COR-L47 (cell line): ENCODE data around the gene TSPOAP1.

Source experiments
- DNase-seq: peaks from one replicate; lab custom pipeline; 2025; lab: John Stamatoyannopoulos, UW

The TSPOAP1 gene

DNA sequence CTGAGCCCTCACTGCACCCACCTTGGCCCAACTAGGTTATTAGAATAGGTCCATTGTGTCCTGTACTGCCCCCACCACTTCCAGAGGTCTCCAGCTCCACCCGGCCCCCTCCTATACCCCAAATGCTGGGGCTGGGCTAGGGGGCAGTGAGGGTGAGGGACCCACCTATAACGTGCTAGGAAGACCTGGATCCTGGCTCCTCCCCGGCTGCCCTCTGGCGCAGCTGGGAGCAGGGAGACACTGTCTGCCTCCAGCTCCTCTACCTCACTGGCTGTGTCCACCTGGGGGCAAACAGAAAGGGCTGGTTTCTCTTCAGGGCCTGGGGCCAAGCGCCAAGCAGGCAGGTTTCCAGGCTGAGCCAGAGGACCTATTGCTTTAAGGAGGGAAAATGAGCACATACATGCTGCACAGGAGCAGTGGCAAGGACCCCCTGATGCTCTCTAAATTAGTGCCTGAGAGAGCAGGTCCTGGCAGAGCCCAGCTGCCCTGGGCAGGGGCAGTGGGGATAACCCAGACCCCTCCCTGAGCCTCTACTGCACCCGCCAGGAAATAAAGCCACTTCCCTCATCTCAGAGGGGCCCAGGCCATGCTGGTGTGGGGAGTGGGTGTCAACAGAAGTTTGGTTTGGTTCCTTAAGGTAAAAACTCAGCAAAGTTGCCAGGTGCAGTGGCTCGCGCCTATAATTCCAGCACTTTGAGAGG, 12.2 kb downstream of the TSPOAP1 start:
- DNase-seq = no peak

DNA sequence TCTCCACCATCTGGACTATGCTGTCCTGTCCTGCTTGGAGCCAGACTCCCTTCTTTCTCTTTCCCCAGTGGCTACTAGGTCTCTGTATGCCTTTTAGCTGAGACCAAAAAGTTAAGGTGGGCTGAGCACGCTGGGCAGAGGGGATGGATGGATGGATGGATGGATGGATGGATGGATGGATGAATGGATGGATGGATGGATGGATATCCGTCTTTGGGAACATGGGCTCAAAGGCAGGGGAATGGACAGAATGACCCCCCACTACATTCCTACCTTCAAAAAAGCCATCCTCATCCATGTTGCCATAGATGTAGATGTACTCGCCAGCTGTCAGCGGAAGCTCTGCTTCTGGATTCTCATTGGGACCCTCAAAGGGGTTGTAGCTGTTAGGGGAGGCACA, 12.8 kb downstream of the TSPOAP1 start:
- DNase-seq = no peak

DNA sequence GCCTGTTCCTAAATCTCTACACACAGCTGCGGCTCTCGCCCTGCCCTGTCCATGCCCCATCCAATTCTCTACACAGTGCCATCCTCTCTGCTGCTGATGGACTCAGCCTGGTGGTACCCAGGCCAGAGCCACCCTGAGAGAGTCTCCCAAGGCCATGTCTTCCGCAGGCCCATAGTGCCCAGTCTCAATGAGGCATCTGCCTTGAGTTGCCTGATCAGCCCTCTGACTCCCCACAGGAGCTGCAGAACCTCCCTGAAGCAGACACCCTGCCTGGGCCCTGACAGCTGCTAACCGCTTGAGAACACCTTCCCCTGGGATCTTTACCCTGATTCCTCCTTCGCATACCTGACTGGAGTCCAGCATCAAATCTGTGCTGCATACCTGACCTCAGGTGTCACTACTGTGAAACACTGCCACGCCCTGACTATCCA, 13.3 kb downstream of the TSPOAP1 start:
- DNase-seq = no peak

DNA sequence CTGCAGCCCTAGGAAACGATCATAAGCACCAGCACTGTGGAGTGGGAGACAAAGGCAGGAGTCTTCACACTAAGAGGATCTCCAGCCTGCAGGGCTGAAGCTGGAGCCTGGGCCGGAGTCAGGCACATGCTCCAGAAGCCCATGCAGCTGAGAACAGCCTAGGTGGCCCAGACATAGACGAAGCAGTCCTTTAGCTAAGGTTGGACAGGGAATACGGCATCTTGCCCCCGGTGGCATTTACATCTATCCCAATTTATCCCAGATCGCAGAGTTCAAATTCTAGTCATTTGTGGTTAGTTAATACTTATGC, 13.9 kb downstream of the TSPOAP1 start:
- DNase-seq = no peak

DNA sequence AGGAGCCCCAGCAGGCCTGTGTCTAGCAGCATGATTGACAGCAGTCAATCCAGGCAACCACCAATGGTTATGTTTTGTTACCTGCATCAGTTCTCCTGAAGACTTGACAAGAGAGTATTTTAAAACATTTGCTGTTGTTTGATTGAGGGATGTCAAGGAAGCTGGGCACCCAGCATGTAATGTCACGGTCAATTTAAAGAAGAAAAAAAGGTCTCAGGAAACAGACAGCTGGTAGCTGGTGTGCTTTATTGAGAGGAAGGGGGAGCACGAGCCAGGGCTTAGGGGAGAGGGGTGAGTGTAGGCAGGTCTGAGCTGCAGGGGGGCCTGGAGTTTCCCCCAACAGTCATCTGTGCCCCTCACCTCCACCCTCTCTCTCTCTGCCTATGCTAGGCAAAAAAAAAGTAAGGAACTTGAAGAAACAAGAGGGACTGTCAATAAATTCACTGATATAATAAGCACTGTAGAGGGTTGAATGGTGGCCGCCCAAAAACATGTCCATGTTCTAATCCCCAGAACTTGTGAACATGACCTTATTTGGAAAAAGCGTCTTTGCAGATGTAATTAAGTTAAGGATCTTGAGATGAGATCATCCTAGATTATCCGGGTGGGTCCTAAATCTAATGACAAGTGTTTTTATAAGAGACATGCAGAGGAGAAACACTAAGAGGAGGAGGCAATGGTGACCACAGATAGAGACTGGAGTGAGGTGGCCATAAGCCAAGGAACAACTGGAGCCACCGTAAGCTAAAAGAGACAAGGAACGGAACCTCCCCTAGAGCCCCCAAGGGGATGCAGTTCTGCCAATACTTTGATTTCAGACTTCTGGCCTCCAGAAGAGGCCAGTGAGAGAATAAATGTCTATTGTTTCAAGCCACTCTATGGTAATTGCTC, 14.5 kb downstream of the TSPOAP1 start:
- DNase-seq = no peak

DNA sequence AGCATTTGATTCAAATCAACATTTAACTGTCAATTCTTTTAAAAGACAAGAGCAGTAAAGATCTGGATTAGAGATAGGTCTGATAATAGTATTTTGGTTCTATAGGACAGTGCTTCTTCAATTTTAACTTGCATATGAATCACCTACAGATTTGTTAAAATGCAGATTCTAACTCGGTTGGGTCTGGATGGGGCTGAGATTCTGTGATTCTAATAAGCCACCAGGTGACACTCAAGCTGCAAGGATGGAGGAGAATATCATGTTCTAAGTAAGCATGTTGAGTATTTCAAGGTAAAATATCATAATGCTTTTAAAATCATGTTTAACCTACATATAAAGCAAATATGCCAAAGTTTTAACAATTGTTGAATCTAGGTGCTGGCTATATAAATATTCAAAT, 15.8 kb downstream of the TSPOAP1 start:
- DNase-seq = no peak

DNA sequence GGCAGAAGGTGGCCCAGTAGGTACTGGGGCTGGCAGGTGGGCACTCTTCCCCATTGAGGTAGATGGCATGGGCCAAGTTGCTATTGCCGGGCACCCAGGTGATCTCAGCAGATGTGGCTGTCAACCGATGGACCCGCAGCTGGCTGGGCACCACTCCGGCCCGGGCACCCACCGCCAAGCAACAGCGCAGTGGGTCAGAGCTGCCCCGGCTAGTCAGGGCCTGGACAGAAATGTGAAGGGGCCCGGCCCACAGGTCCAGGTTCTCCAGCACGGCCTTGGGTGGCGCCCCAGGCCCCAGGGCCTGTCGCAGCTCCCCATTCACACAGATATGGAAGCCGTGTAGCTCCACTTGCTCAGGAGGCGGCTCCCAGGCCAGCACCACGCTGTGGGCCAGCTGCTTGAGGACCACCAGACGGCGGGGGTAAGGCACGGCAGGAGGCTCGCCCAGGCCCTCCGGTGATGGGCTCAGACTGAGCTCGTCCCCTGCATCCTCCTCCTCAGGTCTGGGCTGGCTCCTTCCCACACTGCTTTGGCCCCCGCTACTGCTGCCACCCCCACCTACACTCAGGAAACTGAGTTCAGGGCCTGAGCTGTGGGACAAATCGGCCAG, 16.5 kb downstream of the TSPOAP1 start:
- DNase-seq = no peak

DNA sequence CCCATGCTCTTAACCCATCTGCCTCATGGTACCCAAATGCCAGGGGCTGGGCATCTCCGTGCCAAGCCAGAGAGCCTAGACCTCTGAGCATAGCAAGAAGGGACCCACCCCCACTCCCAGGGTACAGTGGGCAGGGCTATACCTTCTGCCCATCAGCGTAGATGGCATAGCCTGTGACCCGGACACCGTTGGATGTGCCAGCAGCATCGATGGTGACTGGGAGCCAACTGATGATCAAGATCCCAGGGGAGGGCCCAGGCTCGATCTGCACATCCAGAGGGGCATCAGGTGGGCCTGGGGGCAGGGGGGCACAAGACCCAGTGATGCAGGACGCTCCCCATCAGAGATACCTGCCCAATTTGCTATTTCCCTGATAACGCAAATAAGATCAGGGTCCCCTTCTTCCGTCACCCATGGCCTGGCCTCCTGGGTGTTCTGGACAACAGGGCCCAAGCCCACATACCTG, 17.1 kb downstream of the TSPOAP1 start:
- no peak for DNase-seq

DNA sequence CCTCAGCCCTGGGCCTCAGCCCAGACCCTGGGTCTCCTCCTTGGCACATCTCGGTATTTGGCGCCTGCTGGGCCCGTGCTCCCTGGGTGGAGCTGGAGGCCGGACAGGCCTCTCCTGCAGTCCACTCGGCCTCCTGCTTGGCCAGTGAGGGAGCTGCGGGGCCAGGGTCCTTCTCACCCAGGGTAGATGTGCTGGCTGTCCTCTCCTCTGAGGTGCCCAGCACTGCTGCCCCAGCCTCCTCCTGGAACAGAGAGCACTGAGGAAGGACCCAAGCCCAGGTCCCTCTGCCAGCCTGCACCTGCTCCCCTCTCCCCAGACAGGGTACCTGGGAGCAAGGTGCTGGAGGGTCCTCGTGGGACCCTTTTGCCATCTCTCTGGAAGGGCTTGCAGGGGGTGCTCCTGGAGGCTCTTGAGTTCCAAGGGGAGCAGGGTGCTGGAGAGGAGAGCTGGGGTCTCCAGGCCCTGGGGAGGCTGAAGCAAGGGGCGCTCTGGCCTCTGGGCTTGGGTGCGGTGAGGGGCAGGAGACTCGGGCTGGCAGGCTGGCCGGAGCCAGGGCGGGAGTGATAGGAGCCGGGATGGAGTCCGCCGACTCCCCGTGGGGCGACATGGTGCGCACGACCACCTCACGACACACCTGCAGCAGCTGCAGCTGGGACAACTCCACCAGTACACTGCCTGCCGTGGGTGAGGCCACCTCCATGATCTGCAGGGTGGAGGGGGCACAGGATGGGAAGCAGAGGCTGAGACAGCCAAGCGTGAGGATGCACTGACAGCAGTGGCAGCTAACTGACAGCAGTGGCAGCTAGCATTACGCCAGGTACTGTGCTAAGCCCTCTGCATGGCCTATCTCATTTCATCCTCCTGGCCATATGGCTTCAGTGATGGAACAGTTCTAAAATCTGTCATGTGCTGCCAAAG, 17.8 kb downstream of the TSPOAP1 start:
- no peak for DNase-seq

DNA sequence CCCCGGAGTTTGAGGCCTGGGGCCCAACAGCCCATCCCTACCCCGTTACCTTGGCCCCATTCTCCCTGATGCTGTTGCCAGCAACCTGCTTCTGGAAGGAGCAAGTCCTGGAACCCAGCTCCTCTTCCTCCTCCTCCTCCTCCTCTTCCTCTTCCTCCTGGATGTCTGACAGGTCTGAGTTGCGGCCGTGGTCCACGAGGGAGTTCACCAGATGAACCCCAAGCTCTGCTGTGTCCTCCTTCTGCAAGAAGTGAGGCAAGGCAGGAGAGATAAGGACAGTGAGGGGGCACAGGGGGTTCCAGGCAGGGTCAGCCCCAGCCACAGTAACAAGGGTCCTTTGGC, 18.7 kb downstream of the TSPOAP1 start:
- DNase-seq = no peak

DNA sequence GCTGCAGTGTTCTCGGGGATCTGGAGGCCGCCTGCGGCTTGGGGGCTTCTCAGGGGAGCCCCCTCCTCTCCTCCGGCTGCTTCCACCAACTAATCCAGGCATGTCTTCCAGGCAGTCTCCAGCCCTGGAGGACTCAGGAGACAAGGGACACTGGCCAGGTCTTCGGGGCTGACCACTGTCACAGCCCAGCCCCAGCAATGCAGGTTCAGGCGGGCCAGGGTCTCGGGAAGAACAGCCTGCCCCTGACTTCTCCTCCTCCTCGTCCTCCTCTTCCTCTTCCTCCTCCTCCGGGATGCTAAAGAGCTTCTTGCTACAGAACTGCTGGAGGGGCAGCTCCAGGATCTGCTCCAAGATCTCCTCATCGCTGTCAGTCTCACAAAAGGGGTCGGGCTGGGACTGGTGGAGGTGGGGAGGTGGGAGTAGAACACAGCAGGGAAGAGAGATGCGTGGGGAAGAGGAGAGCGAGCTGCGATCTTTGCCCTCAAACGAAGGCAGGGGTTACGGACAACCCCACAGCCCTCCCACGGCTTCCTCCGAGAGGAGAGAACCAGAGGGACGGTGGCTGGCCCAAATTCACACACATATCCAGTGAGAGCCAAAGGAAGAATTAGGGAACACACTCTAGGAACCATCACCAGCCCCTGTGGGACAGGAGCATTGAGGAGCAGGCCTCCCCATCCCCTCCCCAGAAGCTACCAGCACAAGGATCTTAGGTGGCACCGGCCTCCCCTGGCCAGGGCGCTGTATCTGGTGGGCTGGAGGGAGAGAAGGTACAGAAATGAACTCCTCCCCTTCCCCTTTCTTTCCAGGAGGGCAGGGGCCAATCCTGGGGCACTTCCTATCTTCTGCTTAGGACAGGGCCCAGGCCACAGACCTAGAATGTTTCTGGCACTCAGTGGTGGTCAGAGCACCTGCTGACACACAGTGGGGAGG, 19.3 kb downstream of the TSPOAP1 start:
- DNase-seq = no peak

DNA sequence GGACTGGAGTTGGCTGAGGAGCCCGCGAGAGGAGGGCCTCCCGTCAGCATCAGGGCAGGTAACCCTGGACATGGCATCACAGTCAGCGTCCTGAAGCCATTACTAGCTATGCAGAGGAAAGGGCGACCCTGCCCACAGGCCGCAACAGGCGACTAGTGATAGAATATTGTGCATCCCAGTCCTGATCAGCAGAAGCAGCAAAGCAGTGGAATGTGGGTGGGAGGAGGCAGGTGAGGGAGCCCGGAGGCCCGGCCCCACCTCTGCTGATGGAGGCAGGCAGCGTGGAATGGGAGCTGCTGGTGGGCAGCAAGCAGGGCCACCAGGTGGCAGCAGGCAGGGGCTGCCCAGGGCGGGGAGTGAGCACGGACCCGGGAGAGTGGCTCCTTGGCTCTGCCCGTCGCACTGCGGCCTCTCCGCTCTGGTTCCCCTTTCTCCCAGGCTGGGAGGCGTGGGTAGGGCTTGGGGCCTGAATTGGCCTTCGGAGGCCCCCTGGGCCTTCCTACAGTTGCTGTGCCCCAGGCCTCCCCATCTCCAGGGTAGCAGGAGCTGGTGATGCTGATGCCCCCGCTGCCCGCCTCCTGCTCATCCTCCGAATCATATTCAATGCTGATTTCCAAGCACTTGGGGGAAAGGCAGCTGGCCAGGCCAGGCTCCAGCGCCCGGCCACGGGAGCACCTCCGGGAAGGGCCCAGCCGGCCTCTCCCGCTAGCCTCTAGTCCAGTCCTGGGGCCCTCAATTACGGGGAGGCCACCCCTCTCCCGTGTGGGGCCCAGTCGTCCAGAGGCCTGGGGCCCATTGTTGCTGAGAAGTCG, 20.2 kb downstream of the TSPOAP1 start:
- DNase-seq = peak; percentile 33

DNA sequence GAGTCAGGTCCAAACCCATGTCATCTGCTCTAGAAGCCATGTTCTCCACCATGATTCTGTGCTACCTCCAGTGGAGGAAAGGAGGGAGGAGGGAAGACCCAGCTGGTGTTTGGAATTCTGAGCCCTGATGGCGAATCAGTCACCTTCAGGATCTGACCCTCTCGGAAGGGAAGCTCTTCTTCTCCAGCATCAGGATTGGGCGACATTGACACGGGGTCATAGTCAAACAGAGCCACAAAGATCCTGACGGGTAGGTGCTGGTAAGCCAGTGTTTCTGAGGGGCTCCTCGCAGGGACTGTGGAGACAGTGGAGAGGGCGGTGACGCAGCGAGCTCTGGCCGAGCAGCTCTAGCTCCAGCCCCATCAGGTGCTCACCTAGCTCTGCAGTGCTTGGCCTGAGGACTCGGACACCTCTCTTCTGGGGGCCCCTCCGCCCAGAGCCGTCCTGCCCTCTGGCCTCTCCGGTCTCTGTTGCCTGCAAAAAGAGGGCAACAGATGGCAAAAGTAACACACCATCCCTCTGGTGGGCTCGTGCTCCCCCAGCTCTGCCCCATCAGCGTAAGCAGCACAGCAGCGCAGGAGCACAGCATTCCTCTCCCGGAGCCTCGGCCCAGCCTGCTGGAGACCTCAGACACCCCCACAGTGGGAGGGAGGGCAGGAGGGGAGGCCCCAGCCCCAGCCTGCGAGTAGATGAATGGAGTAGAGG, 21.0 kb downstream of the TSPOAP1 start:
- DNase-seq = no peak

DNA sequence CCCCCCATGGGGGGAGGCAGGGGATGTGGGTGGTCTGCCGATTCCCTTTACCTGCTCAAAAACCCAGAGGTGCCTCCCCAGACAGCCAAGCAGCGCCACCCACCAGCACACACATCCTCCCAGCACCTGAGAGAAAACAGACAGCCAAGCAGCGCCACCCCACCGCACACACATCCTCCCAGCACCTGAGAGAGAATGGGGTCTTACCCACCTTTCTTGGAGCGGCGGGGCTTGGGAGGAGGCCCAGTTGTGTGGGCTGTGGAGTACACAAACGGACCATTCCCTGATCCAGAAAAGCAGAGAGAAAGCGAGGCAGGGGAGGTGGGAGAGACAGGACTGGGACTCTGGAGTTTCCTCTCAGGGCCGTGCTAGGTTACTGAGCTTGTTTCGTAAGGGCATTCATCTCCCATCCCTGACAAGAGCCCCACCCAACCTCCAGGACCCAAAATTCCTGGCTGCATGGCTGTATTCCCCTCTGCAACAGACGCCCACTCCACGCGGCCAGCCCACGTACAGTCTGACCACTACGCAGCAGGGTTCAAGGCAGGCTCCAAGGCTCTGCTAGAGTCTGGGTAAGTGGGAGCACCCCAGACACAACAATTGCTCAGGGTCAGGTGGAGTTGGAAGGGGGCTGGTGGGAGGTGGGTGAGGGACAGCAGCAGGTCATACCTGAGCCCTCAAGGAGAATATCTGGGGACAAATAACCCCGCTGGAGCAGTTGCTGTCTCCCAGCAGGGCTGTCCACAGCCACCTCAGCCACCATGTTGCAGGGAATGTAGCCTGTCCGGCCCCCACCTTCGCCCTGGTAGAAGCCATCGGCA, 22.3 kb downstream of the TSPOAP1 start:
- DNase-seq = no peak

DNA sequence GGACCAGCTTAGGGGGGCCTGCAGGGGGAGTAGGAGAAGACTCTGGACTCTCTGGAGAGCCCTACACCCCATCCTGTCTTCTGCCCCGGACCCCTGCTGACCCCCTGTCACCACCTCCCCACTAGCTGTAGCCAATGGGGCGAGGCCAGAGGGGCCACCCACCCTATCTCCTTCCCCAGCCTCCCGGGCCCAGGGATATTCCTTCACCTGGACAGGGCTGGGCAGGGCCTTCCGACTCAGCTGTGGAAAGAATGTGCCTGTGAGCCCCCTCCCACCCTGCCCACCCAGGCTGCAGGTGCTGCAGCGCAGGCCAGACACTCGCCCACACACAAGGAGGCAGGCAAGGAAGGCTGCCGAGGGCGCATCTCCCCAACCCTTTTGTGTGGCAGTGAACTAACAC, 23.0 kb downstream of the TSPOAP1 start:
- DNase-seq = no peak

DNA sequence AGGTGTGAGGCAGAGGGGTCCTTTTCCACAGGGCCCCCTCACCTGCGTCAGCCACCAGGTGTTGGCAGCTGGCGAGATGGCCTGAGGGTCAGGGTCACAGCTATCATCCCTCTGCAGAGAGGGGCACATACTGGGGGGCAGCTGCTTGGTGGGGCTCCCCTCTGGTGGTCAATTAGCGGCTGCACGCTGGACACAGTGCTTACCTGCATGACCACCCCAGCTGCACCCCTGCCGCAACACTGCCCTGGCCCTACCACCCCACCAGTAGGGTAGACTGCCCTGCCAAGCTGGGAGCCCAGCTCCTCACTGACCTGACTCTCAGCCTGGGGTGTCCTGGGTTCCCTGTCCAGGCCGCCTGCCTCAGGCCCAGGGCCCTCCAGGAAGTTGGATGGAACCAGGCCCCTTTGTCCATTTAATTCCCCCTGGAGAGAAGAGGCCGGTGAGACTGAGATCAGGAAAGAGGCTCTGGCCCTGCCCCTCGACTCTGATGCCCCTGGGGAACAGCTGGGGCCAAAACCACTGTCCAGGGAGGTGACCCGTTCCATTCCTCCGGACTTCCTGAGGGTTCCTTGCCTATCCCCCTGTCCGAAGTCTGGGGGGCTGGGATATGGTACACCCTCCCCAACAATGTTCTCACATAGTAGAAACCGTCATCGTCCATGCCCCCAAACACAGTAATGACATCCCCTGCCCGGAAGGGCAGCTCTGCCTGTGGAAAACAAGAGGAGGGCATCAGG, 23.7 kb downstream of the TSPOAP1 start:
- no peak for DNase-seq

DNA sequence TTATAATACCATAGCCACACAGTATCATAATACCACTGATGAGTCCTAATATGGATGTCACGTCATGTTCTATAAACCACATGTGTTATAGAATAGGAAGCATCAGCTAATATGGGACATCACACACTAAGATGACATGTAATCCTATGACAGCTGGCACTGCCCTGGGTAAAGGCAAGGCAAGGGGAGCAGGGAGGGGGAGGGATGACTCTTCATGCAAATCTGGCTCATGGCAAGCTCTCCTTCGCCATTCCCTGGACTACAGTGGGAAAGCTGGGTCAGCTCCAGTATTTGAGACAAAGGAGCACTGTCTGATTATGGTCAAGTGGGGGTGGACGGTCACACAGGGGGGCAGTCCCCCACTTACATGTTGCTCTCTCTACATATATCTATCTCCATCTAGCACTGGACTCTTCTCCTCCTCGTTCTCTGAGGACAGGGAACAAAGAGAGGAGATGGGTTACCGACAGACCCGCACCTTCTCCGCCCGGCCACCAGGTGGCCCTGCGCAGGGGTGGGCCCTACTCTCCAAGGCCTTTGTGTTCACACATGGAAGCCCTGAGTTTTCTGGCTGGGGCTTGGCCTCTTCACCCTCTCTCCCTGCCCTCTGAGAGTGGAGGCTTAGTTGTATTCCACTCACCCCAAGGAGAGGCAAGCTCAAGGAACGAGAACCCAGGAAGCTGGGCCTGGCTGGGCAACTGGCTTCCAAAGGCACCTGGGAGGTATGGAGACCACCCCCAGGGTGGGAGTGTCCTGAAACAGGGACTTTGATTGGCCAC, 24.4 kb downstream of the TSPOAP1 start:
- DNase-seq = peak; percentile 27
